MCF 10A (cell line): ENCODE data around the gene CLDN5. TPM values are rescaled to one million over a fixed set of nuclear protein-coding genes. Genes with fewer than 3 reads are reported as not detected.

Experiments
- BruUV-seq: library from RNA; stranded (reverse); fragments of 400-500 nt; replicated peaks from 2 replicates; lab custom pipeline; 2021; lab: Mats Ljungman, UMichigan
- CTCF ChIA-PET: fragments of 300-600 bp; sonication (Branson Sonifier 250); formaldehyde crosslinking; extraction: SDS; loops from one replicate; lab custom pipeline; 2021; ENCODE audit warnings: antibody characterized with exemption, inconsistent platforms; lab: Yijun Ruan, JAX
- POLR2A ChIA-PET: fragments of 300-600, 350-650 bp; sonication (Branson Sonifier 250); formaldehyde crosslinking; extraction: SDS; loops from one replicate; lab custom pipeline; 2020; ENCODE audit warnings: antibody characterized with exemption, inconsistent platforms; lab: Yijun Ruan, JAX
- DNase-seq: peaks from one replicate; pipeline ENCODE4 v3.0.0-alpha.2; 2018; ENCODE audit not compliant: unreplicated experiment
- H3K27ac Mint-ChIP-seq: one replicate; pipeline ENCODE4 v1.8.0; 2022; ENCODE audit warnings: mild to moderate bottlenecking, low read depth, mixed read lengths; ENCODE audit not compliant: unreplicated experiment
- H3K27me3 Mint-ChIP-seq: one replicate; pipeline ENCODE4 v1.8.0; 2022; ENCODE audit warnings: mixed read lengths; ENCODE audit not compliant: insufficient read depth, unreplicated experiment
- H3K36me3 Mint-ChIP-seq: one replicate; pipeline ENCODE4 v1.8.0; 2022; ENCODE audit warnings: mild to moderate bottlenecking, moderate library complexity, mixed read lengths; ENCODE audit not compliant: insufficient read depth, unreplicated experiment
- H3K4me1 Mint-ChIP-seq: one replicate; pipeline ENCODE4 v1.8.0; 2022; ENCODE audit warnings: mixed read lengths; ENCODE audit not compliant: insufficient read depth, unreplicated experiment
- H3K4me3 Mint-ChIP-seq: one replicate; pipeline ENCODE4 v1.8.0; 2022; ENCODE audit warnings: mild to moderate bottlenecking, moderate library complexity, mixed read lengths; ENCODE audit not compliant: unreplicated experiment
- H3K9me3 Mint-ChIP-seq: one replicate; pipeline ENCODE4 v1.8.0; 2022; ENCODE audit warnings: mixed read lengths; ENCODE audit not compliant: unreplicated experiment
- intact Hi-C: fragments of 100-400 bp; cut with micrococcal nuclease; formaldehyde crosslinking; loops from 2 replicates; pipeline ENCODE4 v1.14.1; 2022
- total RNA-seq: library from RNA; stranded (reverse); gene quantifications from 2 replicates; pipeline ENCODE4 v1.2.3, GENCODE V29; 2022
- TF ChIP-seq, protein P1 (sequence below): fragments of 200-600 bp; IDR thresholded peaks from one replicate; pipeline ENCODE4 v1.8.0; 2022; ENCODE audit warnings: antibody characterized with exemption, mild to moderate bottlenecking; ENCODE audit not compliant: unreplicated experiment

The CLDN5 gene
- total RNA-seq, 1 experiment from 2014 or later: not detected

DNA sequence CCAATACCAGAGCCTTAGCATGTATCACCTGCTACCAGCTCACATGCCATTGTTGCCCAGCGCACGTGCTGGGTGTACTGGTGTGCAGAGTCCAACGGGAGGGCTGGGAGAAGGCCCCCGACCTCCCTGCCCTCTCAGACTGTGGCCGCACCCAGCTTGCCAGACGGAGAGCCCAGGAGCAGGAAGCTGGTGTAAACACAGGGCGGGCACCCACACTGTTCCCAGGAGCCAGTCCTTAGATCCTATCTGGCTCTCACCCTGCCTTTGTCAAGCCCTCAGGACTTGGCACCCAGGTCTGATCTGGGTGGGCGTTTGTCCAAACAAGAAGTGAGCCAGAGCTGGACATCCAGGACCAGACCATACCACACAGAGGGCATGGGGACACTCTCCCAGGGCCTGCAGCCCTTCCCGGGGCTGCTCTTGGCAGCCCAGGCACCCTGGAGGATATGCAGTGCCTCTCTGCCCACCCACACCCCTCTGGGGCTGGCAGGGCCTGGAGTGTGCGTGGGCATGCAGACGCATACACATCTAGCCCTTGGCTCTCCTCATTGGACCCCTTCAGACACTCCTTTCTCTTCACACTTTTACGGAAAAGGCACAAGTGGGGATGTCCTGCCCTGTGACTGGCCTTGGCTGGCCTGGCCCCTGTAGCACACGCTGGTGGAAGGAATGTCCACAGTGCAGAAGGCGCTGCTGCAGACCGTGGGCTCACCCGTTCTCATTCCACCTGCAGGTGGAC is 19.9 kb upstream of the CLDN5 start:
- intact Hi-C loops: no loop called here
- ChIA-PET POLR2A (interaction anchor here (0.6 kb wide), 1 partner anchor 1385 kb away, joined by 3 read pairs; no protein-coding TSS in a partner anchor), CTCF (interaction anchor here (0.9 kb wide), 1 partner anchor 75 kb away, joined by 3 read pairs; no protein-coding TSS in a partner anchor)
- H3K36me3 Mint-ChIP-seq: no peaks in the 10 kb centered on the region
- no TSS peak for BruUV-seq
- TF ChIP-seq, protein P1, sequence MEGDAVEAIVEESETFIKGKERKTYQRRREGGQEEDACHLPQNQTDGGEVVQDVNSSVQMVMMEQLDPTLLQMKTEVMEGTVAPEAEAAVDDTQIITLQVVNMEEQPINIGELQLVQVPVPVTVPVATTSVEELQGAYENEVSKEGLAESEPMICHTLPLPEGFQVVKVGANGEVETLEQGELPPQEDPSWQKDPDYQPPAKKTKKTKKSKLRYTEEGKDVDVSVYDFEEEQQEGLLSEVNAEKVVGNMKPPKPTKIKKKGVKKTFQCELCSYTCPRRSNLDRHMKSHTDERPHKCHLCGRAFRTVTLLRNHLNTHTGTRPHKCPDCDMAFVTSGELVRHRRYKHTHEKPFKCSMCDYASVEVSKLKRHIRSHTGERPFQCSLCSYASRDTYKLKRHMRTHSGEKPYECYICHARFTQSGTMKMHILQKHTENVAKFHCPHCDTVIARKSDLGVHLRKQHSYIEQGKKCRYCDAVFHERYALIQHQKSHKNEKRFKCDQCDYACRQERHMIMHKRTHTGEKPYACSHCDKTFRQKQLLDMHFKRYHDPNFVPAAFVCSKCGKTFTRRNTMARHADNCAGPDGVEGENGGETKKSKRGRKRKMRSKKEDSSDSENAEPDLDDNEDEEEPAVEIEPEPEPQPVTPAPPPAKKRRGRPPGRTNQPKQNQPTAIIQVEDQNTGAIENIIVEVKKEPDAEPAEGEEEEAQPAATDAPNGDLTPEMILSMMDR: no peak
- H3K27ac Mint-ChIP-seq: no peak overlapping the region
- H3K9me3 Mint-ChIP-seq: no peaks in the 10 kb centered on the region
- DNase-seq: no peak
- H3K4me3 Mint-ChIP-seq: no peak overlapping the region
- H3K27me3 Mint-ChIP-seq: peaks cover 10% of the 10 kb centered on the region
- no peaks in the 10 kb centered on the region for H3K4me1 Mint-ChIP-seq

DNA sequence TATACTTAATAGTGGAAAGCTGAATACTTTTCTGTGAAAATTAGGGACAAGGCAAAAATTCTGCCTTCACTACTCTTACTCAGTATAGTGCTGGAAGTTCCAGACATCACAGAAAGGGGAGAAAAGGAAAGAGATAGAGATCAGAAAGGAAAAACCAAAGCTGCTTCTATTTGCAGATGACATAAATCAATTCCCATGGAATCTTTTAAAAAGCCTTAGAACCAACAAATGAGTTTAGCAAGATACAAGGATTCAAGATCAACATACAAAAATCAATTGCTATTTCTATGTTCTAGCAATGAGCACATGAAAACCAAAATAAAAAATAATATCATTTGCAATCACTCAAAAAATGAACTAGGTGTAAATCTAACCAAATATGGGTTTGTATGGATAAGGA is 16.2 kb upstream of the CLDN5 start:
- H3K4me1 Mint-ChIP-seq: no peaks in the 10 kb centered on the region
- peaks cover 10% of the 10 kb centered on the region for H3K27me3 Mint-ChIP-seq
- no peak overlapping the region for H3K27ac Mint-ChIP-seq
- ChIA-PET CTCF (no interaction called here), POLR2A (no interaction called here)
- H3K9me3 Mint-ChIP-seq: no peaks in the 10 kb centered on the region
- intact Hi-C loops: no loop called here
- no peaks in the 10 kb centered on the region for H3K36me3 Mint-ChIP-seq
- H3K4me3 Mint-ChIP-seq: no peak overlapping the region
- TF ChIP-seq, protein P1: no peak
- BruUV-seq: no TSS peak
- no peak for DNase-seq

DNA sequence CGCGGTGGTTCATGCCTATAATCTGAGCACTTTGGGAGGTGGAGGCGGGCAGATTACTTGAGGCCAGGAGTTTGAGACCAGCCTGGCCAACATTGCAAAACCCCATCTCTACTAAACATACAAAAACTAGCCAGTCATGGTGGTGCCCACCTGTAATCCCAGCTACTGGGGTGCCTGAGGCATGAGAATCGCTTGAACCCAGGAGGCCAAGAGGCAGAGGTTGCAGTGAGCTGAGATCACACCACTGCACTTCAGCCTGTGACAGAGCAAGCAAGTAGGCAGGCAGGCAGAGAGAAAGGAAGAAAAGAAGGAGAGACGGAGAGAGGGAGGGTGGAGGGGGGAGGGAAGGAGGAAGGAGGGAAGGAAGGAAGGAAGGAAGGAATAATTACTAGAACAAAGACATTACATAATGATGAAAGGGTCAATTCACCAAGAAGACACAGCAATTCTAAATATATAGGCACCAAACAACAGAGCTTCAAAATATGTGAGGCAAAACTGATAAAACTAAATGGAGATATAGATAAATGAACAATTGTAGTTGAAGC is 13.8 kb upstream of the CLDN5 start:
- Mint-ChIP-seq H3K9me3 (no peaks in the 10 kb centered on the region), H3K27ac (no peak overlapping the region), H3K36me3 (no peaks in the 10 kb centered on the region), H3K4me1 (no peaks in the 10 kb centered on the region), H3K27me3 (peaks cover 4% of the 10 kb centered on the region), H3K4me3 (no peak overlapping the region)
- CTCF ChIA-PET: interaction anchor here (0.6 kb wide), 1 partner anchor 52 kb away, joined by 3 read pairs; no protein-coding TSS in a partner anchor
- TF ChIP-seq, protein P1: no peak
- BruUV-seq: no TSS peak
- intact Hi-C loops: no loop called here
- DNase-seq: no peak
- POLR2A ChIA-PET: interaction anchor here (0.6 kb wide), 1 partner anchor 20 kb away, joined by 4 read pairs; no protein-coding TSS in a partner anchor

DNA sequence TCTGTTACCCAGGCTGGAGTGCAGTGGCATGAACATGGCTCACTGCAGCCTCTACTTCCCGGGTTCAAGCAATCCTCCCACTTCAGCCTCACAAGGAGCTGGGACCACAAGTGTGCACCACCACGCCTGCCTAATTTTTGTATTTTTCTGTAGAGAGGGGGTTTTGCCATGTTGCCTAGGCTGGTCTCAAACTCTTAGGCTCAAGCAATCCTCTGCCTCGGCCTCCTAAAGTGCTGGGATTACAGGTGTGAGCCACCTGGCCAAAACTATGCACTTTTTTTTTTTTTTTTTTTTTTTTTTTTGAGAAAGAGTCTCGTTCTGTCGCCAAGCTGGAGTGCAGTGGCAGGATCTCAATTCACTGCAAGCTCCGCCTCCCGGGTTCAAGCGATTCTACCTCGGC is 12.4 kb upstream of the CLDN5 start:
- no peak overlapping the region for H3K4me3 Mint-ChIP-seq
- ChIA-PET POLR2A (interaction anchor here (1.0 kb wide), 1 partner anchor 32 kb away, joined by 4 read pairs; no protein-coding TSS in a partner anchor), CTCF (interaction anchor here (0.6 kb wide), 1 partner anchor 386 kb away, joined by 3 read pairs; no protein-coding TSS in a partner anchor)
- BruUV-seq: no TSS peak
- no peaks in the 10 kb centered on the region for H3K36me3 Mint-ChIP-seq
- no peaks in the 10 kb centered on the region for H3K4me1 Mint-ChIP-seq
- H3K27me3 Mint-ChIP-seq: peaks cover 10% of the 10 kb centered on the region
- no peak overlapping the region for H3K27ac Mint-ChIP-seq
- no peak for DNase-seq
- TF ChIP-seq, protein P1: no peak
- intact Hi-C loops: no loop called here
- H3K9me3 Mint-ChIP-seq: no peaks in the 10 kb centered on the region
